Right atrium auricular region (tissue), 2 donors: ENCODE results near the gene PPM1N. TPM values are rescaled to one million over a fixed set of nuclear protein-coding genes. Genes with fewer than 3 reads are reported as not detected.

Experiments
- DNase-seq: peaks from one replicate; pipeline ENCODE4 v3.0.0-alpha.2; 2019; ENCODE audit warnings: low spot score
- H3K27ac ChIP-seq, 2 donors: fragments of 200-600 bp; sonication (generic); 1 replicate in 1 of 2; 2 replicates in 1 of 2; pipeline ENCODE4 v1.5.1; 2016 to 2019
- H3K27me3 ChIP-seq, 2 donors: fragments of 200-600 bp; sonication (generic); one replicate each; pipeline versions ENCODE4 v1.5.1 to v1.6.0; 2017 to 2019
- H3K36me3 ChIP-seq: fragments of 200-600 bp; sonication (generic); one replicate; pipeline ENCODE4 v1.5.1; 2016
- H3K4me1 ChIP-seq, 2 donors: fragments of 200-600 bp; sonication (generic); one replicate each; pipeline versions ENCODE4 v1.5.1 to v1.6.0; 2017 to 2019
- H3K4me3 ChIP-seq, 2 donors: fragments of 200-600 bp; sonication (generic); 1 replicate in 1 of 2; 2 replicates in 1 of 2; pipeline ENCODE4 v1.5.1; 2017 to 2019; ENCODE audit warnings: mild to moderate bottlenecking in 1 of 2, moderate library complexity in 1 of 2
- H3K9me3 ChIP-seq, 2 donors: fragments of 200-600 bp; sonication (generic); one replicate each; pipeline ENCODE4 v1.5.1; 2019
- total RNA-seq, 2 donors: library from RNA; depleted of rRNA; stranded (reverse); fragments of >200 nt; gene quantifications; one replicate each; pipeline ENCODE4 v1.1.0, GENCODE V29; 2016
- TF ChIP-seq, protein P1 (sequence below), 2 donors: fragments of 200-600 bp; sonication (generic); IDR thresholded peaks; one replicate each; pipeline ENCODE4 v1.5.1; 2019; ENCODE audit warnings: antibody characterized with exemption in 2 of 2

Gene PPM1N
- total RNA-seq, 2 donors from 2014 or later: 1.8 TPM; not detected in 1

- Histone ChIP-seq H3K36me3 (no peaks in the 10 kb centered on the region), H3K4me3 (no peak overlapping the region), H3K27ac (no peak overlapping the region), H3K4me1 (peaks cover 0 to 25% of the 10 kb centered on the region in 2 donors), H3K9me3 (no peaks in the 10 kb centered on the region), H3K27me3 (no peaks in the 10 kb centered on the region)
- TF ChIP-seq, protein P1, sequence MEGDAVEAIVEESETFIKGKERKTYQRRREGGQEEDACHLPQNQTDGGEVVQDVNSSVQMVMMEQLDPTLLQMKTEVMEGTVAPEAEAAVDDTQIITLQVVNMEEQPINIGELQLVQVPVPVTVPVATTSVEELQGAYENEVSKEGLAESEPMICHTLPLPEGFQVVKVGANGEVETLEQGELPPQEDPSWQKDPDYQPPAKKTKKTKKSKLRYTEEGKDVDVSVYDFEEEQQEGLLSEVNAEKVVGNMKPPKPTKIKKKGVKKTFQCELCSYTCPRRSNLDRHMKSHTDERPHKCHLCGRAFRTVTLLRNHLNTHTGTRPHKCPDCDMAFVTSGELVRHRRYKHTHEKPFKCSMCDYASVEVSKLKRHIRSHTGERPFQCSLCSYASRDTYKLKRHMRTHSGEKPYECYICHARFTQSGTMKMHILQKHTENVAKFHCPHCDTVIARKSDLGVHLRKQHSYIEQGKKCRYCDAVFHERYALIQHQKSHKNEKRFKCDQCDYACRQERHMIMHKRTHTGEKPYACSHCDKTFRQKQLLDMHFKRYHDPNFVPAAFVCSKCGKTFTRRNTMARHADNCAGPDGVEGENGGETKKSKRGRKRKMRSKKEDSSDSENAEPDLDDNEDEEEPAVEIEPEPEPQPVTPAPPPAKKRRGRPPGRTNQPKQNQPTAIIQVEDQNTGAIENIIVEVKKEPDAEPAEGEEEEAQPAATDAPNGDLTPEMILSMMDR (IDR thresholded peaks at IDR 0.05): no peak
- DNase-seq: no peak
Measured at GRCh38 chr19:45474606-45475521, 23.4 kb upstream of the PPM1N start.

- Histone ChIP-seq H3K27ac (no peak overlapping the region), H3K9me3 (no peaks in the 10 kb centered on the region), H3K4me3 (no peak overlapping the region), H3K27me3 (no peaks in the 10 kb centered on the region), H3K36me3 (no peaks in the 10 kb centered on the region), H3K4me1 (peaks cover 0 to 18% of the 10 kb centered on the region in 2 donors)
- no peak for DNase-seq
- TF ChIP-seq, protein P1 (IDR thresholded peaks at IDR 0.05): no peak
Measured at GRCh38 chr19:45475537-45476291, 22.5 kb upstream of the PPM1N start.

GRCh38 chr19:45476304-45476703 is 21.9 kb upstream of the PPM1N start:
- TF ChIP-seq, protein P1 (IDR thresholded peaks at IDR 0.05): no peak
- no peaks in the 10 kb centered on the region for H3K27me3 ChIP-seq
- DNase-seq: no peak

DNA sequence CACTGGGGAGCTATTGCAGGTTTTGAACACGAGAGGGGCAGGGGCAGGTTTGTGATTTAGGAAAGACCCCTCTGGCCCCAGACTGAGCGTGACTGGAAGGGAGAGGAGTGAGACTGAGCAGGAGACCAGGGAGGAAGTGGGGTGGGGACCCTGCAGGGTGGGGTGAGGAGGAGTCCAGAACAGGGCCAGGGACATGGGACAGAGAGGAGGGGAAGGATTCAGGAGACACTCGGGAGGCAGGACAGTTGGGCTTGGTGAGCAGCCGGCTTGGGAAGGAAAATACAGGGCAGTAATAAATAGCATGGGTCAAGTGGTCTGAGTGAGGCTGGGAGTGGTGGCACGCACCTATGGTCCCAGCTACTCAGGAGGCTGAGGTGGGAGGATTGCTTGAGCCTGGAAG is 21.1 kb upstream of the PPM1N start:
- Histone ChIP-seq H3K36me3 (no peaks in the 10 kb centered on the region), H3K9me3 (no peaks in the 10 kb centered on the region), H3K27ac (no peak overlapping the region), H3K27me3 (no peaks in the 10 kb centered on the region), H3K4me1 (peaks cover 0 to 17% of the 10 kb centered on the region in 2 donors), H3K4me3 (no peak overlapping the region)
- DNase-seq: no peak
- TF ChIP-seq, protein P1 (IDR thresholded peaks at IDR 0.05): no peak

More at GRCh38 chr19:45476304-45476703, 21.9 kb upstream of the PPM1N start:
- H3K9me3 ChIP-seq: no peaks in the 10 kb centered on the region
- no peak overlapping the region for H3K27ac ChIP-seq
- H3K36me3 ChIP-seq: no peaks in the 10 kb centered on the region
- no peak overlapping the region for H3K4me3 ChIP-seq
- peaks cover 0 to 18% of the 10 kb centered on the region in 2 donors for H3K4me1 ChIP-seq

DNA sequence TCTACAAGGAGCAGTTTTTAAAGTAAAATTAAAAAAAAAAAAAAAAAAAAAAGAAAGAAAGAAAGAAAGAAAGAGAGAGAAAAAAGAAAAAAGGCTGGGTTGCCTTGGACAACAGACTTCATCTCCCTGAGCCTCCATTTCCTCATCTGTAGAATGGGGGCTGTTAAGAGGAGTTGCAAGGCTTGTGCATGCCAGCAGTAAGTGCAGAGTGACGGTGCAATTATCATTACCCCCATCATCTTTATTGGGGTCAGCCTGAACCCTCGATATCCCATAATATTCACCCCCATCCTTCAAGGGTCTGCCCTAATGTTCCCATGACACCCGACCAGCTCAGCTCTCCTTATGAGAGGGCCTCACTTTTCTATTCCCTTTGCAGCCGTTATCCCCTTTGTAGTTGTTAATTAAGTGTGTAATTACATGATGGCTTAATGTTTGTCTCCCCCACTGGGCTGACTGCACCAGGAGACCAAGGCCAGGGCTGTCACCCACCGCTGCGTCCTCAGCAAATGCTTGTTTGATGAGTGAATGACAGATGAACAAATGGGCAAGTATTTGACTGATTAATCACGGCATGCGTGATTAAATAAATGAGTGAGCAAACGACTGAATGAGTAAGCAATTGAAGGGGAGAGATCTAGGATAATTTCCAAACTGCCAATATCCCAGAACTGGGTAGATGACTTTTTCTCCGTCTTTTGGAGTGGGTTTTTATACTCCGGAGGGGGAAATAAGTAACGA is 20.4 kb upstream of the PPM1N start:
- TF ChIP-seq, protein P1 (IDR thresholded peaks at IDR 0.05): no peak
- H3K27me3 ChIP-seq: no peaks in the 10 kb centered on the region
- peak overlapping the region; percentile 19 to 54 for H3K4me3 ChIP-seq

More for the DNA sequence above, 20.4 kb upstream of the PPM1N start:
- DNase-seq: no peak
- H3K4me1 ChIP-seq: peaks cover 0 to 10% of the 10 kb centered on the region in 2 donors
- no peaks in the 10 kb centered on the region for H3K36me3 ChIP-seq
- no peaks in the 10 kb centered on the region for H3K9me3 ChIP-seq
- H3K27ac ChIP-seq: peak overlapping the region; percentile 96 to 98
